ENCODE data around the gene CYB561D2.

DNA sequence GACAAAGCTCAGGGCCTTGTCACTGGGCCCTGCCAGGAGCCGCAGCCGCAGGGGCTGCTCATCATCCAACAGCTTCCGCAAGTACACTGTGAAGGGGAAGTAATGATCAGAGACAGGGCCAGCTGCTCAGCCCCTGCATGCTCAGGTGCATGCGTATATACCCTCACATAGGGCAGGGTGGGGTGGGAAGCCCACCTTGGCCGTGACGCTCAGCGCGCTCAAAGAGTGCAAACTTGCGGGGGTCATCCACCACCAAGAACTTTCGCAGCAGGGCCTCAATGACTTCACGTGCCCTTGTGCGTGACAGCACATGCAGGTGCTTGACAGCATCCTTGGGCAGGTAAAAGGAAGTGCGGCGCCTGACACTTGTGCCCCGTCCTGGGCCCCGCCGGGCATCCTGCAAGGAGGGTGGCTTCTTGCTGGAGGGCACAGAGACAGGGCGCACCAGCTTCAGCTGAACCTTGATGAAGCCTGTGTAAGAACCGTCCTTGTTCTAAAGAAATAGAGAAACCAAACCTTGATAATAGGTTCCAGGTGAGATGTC is 19.2 kb upstream of the CYB561D2 start:
- TF ChIP-seq, protein P1, sequence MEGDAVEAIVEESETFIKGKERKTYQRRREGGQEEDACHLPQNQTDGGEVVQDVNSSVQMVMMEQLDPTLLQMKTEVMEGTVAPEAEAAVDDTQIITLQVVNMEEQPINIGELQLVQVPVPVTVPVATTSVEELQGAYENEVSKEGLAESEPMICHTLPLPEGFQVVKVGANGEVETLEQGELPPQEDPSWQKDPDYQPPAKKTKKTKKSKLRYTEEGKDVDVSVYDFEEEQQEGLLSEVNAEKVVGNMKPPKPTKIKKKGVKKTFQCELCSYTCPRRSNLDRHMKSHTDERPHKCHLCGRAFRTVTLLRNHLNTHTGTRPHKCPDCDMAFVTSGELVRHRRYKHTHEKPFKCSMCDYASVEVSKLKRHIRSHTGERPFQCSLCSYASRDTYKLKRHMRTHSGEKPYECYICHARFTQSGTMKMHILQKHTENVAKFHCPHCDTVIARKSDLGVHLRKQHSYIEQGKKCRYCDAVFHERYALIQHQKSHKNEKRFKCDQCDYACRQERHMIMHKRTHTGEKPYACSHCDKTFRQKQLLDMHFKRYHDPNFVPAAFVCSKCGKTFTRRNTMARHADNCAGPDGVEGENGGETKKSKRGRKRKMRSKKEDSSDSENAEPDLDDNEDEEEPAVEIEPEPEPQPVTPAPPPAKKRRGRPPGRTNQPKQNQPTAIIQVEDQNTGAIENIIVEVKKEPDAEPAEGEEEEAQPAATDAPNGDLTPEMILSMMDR (IDR thresholded peaks at IDR 0.05; ENCODE audit: low read depth, low read length) = no peak
- TF ChIP-seq EZH2phosphoT487 (IDR thresholded peaks at IDR 0.05; ENCODE audit: low read depth) = no peak
